GM23338 (cell line): ENCODE results near the gene ELP2.

Experiments
- EZH2phosphoT487 ChIP-seq: fragments of 200-600 bp; sonication (generic); IDR thresholded peaks from one replicate; pipeline ENCODE4 v1.8.1; 2018; ENCODE audit warnings: antibody characterized with exemption; ENCODE audit not compliant: unreplicated experiment
- REST ChIP-seq: IDR thresholded peaks from one replicate; pipeline ENCODE4 v1.6.1; 2018; ENCODE audit warnings: antibody characterized with exemption; ENCODE audit not compliant: unreplicated experiment
- STAT1 ChIP-seq: IDR thresholded peaks from one replicate; pipeline ENCODE4 v1.6.1; 2016; ENCODE audit warnings: antibody characterized with exemption; ENCODE audit not compliant: unreplicated experiment
- TF ChIP-seq, protein P1 (sequence below), 2 experiments: fragments of 200-600 bp in 1 of 2; sonication (generic) in 1 of 2; conservative IDR thresholded peaks; 2 replicates each; pipeline versions ENCODE4 v1.5.1 to v1.6.1; 2016 to 2017; ENCODE audit warnings: antibody characterized with exemption in 2 of 2, low read depth in 2 of 2, mild to moderate bottlenecking in 2 of 2, moderate library complexity in 1 of 2

GRCh38 chr18:36127836-36128529, 1.7 kb upstream of the ELP2 start:
- TF ChIP-seq, protein P1, sequence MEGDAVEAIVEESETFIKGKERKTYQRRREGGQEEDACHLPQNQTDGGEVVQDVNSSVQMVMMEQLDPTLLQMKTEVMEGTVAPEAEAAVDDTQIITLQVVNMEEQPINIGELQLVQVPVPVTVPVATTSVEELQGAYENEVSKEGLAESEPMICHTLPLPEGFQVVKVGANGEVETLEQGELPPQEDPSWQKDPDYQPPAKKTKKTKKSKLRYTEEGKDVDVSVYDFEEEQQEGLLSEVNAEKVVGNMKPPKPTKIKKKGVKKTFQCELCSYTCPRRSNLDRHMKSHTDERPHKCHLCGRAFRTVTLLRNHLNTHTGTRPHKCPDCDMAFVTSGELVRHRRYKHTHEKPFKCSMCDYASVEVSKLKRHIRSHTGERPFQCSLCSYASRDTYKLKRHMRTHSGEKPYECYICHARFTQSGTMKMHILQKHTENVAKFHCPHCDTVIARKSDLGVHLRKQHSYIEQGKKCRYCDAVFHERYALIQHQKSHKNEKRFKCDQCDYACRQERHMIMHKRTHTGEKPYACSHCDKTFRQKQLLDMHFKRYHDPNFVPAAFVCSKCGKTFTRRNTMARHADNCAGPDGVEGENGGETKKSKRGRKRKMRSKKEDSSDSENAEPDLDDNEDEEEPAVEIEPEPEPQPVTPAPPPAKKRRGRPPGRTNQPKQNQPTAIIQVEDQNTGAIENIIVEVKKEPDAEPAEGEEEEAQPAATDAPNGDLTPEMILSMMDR (conservative IDR thresholded peaks at IDR 0.05; ENCODE audit: low read depth in 2 of 2), result no peak
- TF ChIP-seq EZH2phosphoT487 (no peak), STAT1 (no peak), REST (no peak)
